Glutamatergic neuron (in vitro differentiated cells): ENCODE data around the gene MMUT. TPM values are rescaled to one million over a fixed set of nuclear protein-coding genes. Genes with fewer than 3 reads are reported as not detected.
"Not testable (repeated sequence)": the region's sequence is repeated elsewhere in the genome, so short reads cannot be mapped to it uniquely, and the experiment has no call there.

Source experiments
- DNase-seq: peaks from one replicate; pipeline ENCODE4 v3.0.0; 2022
- H3K27ac Mint-ChIP-seq: one replicate; pipeline ENCODE4 v1.8.0; 2020; ENCODE audit warnings: mild to moderate bottlenecking, mixed read lengths, inconsistent platforms; ENCODE audit not compliant: unreplicated experiment
- H3K27me3 Mint-ChIP-seq: one replicate; pipeline ENCODE4 v1.8.0; 2020; ENCODE audit warnings: mild to moderate bottlenecking, moderate library complexity, mixed read lengths, inconsistent platforms; ENCODE audit not compliant: unreplicated experiment
- H3K36me3 Mint-ChIP-seq: one replicate; pipeline ENCODE4 v1.8.0; 2020; ENCODE audit warnings: mild to moderate bottlenecking, mixed read lengths, inconsistent platforms; ENCODE audit not compliant: unreplicated experiment
- H3K4me1 Mint-ChIP-seq: one replicate; pipeline ENCODE4 v1.8.0; 2020; ENCODE audit warnings: mild to moderate bottlenecking, low read depth, mixed read lengths, inconsistent platforms; ENCODE audit not compliant: unreplicated experiment
- H3K4me3 Mint-ChIP-seq: one replicate; pipeline ENCODE4 v1.8.0; 2020; ENCODE audit warnings: mild to moderate bottlenecking, mixed read lengths, inconsistent platforms; ENCODE audit not compliant: unreplicated experiment
- H3K9me3 Mint-ChIP-seq: one replicate; pipeline ENCODE4 v1.8.0; 2020; ENCODE audit warnings: mild to moderate bottlenecking, moderate library complexity, mixed read lengths, inconsistent platforms; ENCODE audit not compliant: unreplicated experiment
- total RNA-seq: library from RNA; stranded (reverse); fragmentation: NEBNext Ultra II Directional; extraction: Animal tissue kit (Norgen Biotek cat#: 25700); gene quantifications from one replicate; pipeline ENCODE4 v1.2.1, GENCODE V29; 2021; ENCODE audit not compliant: unreplicated experiment
- TF ChIP-seq, protein P1 (sequence below): fragments of 200-600 bp; sonication (generic); IDR thresholded peaks from one replicate; pipeline ENCODE4 v1.5.0; 2021; ENCODE audit not compliant: partially characterized antibody, unreplicated experiment

MMUT gene
- total RNA-seq, 1 donor from 2014 or later: 21.9 TPM

DNA sequence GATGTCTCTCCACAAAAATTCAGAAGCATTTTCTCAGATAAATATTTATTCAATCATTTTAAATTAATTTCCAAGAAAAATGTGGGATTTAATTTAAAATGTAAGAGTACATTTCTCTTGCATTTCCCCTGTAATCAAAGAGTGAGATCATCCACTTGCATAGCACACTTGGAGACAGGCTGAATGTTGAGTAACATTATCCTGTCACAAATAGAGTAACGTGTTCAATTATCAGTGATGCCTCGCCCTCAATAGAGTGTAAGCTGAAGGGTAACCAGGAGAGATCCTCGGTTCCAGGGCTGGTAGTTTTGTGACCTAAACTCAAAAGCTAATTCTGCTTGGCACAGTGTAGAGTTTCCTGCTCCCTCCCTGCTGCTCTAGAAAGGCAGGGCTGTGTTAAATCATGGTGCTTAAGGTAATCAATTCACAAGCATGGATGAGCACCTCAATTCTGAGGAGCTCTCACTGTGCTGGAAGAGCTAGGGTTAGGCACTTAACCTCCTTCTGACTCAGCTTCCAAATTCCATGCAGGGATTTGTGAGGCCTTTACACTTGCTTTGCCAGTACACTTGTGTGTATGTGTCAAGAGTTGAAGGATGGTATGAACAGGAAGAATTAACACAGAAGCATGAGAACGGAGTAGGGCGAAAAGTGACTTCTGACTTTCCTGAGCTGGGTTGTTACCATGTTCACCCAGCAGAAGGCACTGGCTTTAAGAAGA is 56.6 kb downstream of the MMUT start:
- Mint-ChIP-seq H3K4me3 (no peak overlapping the region), H3K27ac (no peak overlapping the region), H3K9me3 (peaks cover 3% of the 10 kb centered on the region), H3K27me3 (no peaks in the 10 kb centered on the region), H3K36me3 (no peaks in the 10 kb centered on the region), H3K4me1 (no peaks in the 10 kb centered on the region)
- DNase-seq: no peak
- TF ChIP-seq, protein P1, sequence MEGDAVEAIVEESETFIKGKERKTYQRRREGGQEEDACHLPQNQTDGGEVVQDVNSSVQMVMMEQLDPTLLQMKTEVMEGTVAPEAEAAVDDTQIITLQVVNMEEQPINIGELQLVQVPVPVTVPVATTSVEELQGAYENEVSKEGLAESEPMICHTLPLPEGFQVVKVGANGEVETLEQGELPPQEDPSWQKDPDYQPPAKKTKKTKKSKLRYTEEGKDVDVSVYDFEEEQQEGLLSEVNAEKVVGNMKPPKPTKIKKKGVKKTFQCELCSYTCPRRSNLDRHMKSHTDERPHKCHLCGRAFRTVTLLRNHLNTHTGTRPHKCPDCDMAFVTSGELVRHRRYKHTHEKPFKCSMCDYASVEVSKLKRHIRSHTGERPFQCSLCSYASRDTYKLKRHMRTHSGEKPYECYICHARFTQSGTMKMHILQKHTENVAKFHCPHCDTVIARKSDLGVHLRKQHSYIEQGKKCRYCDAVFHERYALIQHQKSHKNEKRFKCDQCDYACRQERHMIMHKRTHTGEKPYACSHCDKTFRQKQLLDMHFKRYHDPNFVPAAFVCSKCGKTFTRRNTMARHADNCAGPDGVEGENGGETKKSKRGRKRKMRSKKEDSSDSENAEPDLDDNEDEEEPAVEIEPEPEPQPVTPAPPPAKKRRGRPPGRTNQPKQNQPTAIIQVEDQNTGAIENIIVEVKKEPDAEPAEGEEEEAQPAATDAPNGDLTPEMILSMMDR: no peak

DNA sequence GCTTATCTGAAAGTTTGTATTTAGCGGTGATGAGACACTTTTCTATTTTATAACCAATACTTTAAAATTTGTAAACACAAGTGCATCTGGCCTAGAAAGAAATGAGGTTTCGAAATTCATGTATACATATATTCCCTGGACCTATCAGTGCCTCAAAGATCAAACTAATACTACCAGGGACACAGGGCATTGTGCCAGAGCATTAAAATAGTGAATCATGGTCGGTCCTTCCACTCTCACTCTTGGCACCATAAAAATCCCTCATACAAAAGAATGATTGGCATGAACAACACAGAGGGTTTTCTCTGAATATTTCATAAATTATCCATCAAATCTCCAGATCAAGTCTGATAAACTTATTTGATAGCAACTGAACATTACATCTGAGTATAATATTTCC is 62.0 kb downstream of the MMUT start:
- no peaks in the 10 kb centered on the region for H3K9me3 Mint-ChIP-seq
- no peak overlapping the region for H3K27ac Mint-ChIP-seq
- H3K4me1 Mint-ChIP-seq: no peaks in the 10 kb centered on the region
- no peaks in the 10 kb centered on the region for H3K36me3 Mint-ChIP-seq
- H3K4me3 Mint-ChIP-seq: no peak overlapping the region
- TF ChIP-seq, protein P1: no peak
- no peak for DNase-seq
- H3K27me3 Mint-ChIP-seq: no peaks in the 10 kb centered on the region

DNA sequence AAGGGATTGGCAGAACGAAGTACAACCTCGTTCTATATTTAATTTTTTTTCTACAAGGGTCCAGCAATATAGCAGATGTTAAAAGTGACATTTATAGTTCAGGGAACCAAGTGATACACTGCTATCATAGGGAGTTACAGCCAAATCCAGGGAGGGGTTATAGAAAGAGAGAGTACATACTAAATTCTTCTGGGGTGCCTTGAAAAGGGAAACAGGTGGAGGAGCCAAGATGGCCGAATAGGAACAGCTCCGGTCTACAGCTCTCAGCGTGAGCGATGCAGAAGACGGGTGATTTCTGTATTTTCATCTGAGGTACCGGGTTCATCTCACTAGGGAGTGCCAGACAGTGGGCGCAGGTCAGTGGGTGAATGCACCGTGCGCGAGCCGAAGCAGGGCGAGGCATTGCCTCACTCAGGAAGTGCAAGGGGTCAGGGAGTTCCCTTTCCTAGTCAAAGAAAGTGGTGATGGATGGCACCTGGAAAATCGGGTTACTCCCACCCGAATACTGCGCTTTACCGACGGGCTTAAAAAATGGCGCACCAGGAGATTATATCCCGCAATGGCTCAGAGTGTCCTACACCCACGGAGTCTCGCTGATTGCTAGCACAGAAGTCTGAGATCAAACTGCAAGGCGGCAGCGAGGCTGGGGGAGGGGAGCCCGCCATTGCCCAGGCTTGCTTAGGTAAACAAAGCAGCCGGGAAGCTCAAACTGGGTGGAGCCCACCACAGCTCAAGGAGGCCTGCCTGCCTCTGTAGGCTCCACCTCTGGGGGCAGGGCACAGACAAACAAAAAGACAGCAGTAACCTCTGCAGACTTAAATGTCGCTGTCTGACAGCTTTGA is 76.2 kb downstream of the MMUT start:
- DNase-seq, H3K27me3 Mint-ChIP-seq, H3K27ac Mint-ChIP-seq, H3K9me3 Mint-ChIP-seq, H3K4me3 Mint-ChIP-seq, H3K36me3 Mint-ChIP-seq, H3K4me1 Mint-ChIP-seq: not testable (repeated sequence)

DNA sequence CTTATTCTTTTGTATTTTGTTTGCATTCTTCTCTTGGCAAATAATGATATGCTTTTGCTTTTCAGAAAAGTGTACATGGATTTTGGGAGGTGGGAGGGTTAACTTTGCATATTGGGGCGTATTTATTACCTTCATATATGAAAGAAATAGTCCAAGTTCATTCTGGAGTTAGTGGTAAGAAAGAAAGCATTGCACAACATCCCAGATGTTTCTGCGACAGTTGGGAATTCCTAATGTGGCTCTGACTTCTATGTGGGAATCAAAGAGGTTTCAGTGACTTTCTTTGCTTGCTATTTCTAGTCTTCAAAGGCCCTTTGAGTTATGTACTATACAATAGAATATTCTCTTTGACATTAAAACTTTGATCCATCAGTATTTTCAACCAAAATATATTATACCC is 78.1 kb downstream of the MMUT start:
- Mint-ChIP-seq H3K9me3 (peaks cover 2% of the 10 kb centered on the region), H3K4me1 (no peaks in the 10 kb centered on the region), H3K36me3 (no peaks in the 10 kb centered on the region), H3K27ac (no peak overlapping the region), H3K4me3 (no peak overlapping the region), H3K27me3 (peaks cover 1% of the 10 kb centered on the region)
- no peak for DNase-seq
- TF ChIP-seq, protein P1: no peak

Other genes starting within 250 kb of the MMUT start
- gene CENPQ, start 117 bp upstream of the MMUT start, total RNA-seq: 3.4 TPM
- gene GLYATL3, start 36.7 kb upstream of the MMUT start, total RNA-seq: not detected
- gene C6orf141, start 87.4 kb upstream of the MMUT start, total RNA-seq: not detected
- gene RHAG, start 173.6 kb upstream of the MMUT start, total RNA-seq: not detected